ENCODE measurements around the gene USP51. TPM values are rescaled to one million over a fixed set of nuclear protein-coding genes. Genes with fewer than 3 reads are reported as not detected.

USP51 gene
- total RNA-seq, 1 donor from 2014 or later = 2.2 TPM

DNA sequence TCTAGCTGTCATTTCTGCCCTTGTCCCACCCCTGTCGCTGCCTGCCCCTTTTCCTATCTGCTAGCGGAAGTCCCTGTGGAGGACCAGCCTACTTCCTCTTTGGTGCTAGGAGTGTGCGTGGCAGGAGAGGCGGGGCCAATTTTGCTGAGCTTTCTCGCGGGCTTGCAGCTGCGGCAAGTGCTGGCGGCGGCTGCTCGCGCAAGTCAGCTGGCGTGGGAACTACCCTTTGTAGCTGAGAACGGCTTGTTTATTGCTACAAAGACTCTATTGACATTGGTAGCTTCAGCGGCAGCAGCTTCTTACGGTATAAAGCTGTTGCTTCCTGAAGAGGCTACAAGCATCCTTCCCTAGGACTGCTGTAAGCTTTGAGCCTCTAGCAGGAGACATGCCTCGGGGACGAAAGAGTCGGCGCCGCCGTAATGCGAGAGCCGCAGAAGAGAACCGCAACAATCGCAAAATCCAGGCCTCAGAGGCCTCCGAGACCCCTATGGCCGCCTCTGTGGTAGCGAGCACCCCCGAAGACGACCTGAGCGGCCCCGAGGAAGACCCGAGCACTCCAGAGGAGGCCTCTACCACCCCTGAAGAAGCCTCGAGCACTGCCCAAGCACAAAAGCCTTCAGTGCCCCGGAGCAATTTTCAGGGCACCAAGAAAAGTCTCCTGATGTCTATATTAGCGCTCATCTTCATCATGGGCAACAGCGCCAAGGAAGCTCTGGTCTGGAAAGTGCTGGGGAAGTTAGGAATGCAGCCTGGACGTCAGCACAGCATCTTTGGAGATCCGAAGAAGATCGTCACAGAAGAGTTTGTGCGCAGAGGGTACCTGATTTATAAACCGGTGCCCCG lies 37.4 kb downstream of the USP51 start, which contains the start of gene MAGEH1:
MAGEH1 (plus strand) TSS at position 138 of the 843 bp plus-strand sequence; CDS start at position 386, 248 bp downstream.
- H3K36me3 Mint-ChIP-seq (ENCODE audit: low read depth, unreplicated experiment) = no peaks in the 10 kb centered on the region
- H3K4me1 Mint-ChIP-seq (ENCODE audit: low read depth, unreplicated experiment) = peaks cover 3% of the 10 kb centered on the region
- Histone ChIP-seq H3K4me3 (ENCODE audit: insufficient read depth, low read depth, low read length) (peak within 1 kb of the TSS; percentile 80), H3K4me2 (ENCODE audit: low read length) (peak within 1 kb of the TSS; percentile 92), H3K9ac (ENCODE audit: low read length) (peak within 1 kb of the TSS; percentile 89), H3K27me3 (ENCODE audit: insufficient read depth, low read length) (no peaks in the 10 kb centered on the region), H4K20me1 (ENCODE audit: insufficient read depth, low read length) (no peaks in the 10 kb centered on the region), H3K36me3 (ENCODE audit: insufficient read depth, low read length) (no peaks in the 10 kb centered on the region), H3K79me2 (ENCODE audit: insufficient read depth, low read length) (peaks cover 10% of the 10 kb centered on the region), H3K9me3 (ENCODE audit: insufficient read depth, low read depth, low read length) (no peaks in the 10 kb centered on the region), H2AFZ (ENCODE audit: low read depth, low read length) (peak within 1 kb of the TSS; percentile 74), H3K27ac (ENCODE audit: low read depth, low read length) (peak within 1 kb of the TSS; percentile 66), H3K4me1 (ENCODE audit: insufficient read depth, low read length) (no peaks in the 10 kb centered on the region)
- no peak for TF ChIP-seq EZH2 (IDR thresholded peaks at IDR 0.05; ENCODE audit: insufficient read depth, low read length)
- TF ChIP-seq, protein P1, sequence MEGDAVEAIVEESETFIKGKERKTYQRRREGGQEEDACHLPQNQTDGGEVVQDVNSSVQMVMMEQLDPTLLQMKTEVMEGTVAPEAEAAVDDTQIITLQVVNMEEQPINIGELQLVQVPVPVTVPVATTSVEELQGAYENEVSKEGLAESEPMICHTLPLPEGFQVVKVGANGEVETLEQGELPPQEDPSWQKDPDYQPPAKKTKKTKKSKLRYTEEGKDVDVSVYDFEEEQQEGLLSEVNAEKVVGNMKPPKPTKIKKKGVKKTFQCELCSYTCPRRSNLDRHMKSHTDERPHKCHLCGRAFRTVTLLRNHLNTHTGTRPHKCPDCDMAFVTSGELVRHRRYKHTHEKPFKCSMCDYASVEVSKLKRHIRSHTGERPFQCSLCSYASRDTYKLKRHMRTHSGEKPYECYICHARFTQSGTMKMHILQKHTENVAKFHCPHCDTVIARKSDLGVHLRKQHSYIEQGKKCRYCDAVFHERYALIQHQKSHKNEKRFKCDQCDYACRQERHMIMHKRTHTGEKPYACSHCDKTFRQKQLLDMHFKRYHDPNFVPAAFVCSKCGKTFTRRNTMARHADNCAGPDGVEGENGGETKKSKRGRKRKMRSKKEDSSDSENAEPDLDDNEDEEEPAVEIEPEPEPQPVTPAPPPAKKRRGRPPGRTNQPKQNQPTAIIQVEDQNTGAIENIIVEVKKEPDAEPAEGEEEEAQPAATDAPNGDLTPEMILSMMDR (IDR thresholded peaks at IDR 0.05; ENCODE audit: insufficient read depth, low read depth, low read length) = no peak
- H3K9me3 Mint-ChIP-seq (ENCODE audit: unreplicated experiment) = no peaks in the 10 kb centered on the region
- H3K27ac Mint-ChIP-seq (ENCODE audit: unreplicated experiment) = peak within 1 kb of the TSS; percentile 87
- FAIRE-seq (no peak), DNase-seq (ENCODE audit: low read depth) (peak; percentile 70)
- H3K4me3 Mint-ChIP-seq (ENCODE audit: unreplicated experiment) = peak within 1 kb of the TSS; percentile 97
- peaks cover 3% of the 10 kb centered on the region for H3K27me3 Mint-ChIP-seq (ENCODE audit: low read depth, unreplicated experiment)

DNA sequence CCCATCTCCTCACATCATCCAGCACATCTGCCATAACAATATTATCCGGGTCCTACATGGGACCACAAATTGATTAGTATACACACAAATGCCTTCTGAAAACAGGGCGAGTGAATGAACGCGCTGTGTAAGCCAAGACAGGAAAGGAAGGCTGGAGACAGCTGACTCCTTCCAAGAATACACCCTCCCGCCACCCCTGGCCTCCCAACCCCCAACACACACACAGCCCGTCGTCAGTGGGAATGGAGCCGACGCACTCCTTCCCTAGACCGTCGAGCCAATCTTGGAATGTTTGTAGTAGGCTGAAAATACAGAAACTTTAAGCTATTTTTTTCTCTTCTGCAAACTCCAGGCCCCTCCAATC lies 38.0 kb downstream of the USP51 start:
- FAIRE-seq (no peak), DNase-seq (ENCODE audit: low read depth) (no peak)
- TF ChIP-seq EZH2 (IDR thresholded peaks at IDR 0.05; ENCODE audit: insufficient read depth, low read length) = no peak
- TF ChIP-seq, protein P1 (IDR thresholded peaks at IDR 0.05; ENCODE audit: insufficient read depth, low read depth, low read length) = no peak
- Histone ChIP-seq H3K4me2 (ENCODE audit: low read length) (peak overlapping the region; percentile 92), H3K4me3 (ENCODE audit: insufficient read depth, low read depth, low read length) (peak overlapping the region; percentile 80), H2AFZ (ENCODE audit: low read depth, low read length) (peak overlapping the region; percentile 74), H3K27me3 (ENCODE audit: insufficient read depth, low read length) (no peaks in the 10 kb centered on the region), H3K4me1 (ENCODE audit: insufficient read depth, low read length) (no peaks in the 10 kb centered on the region), H3K9me3 (ENCODE audit: insufficient read depth, low read depth, low read length) (no peaks in the 10 kb centered on the region), H3K27ac (ENCODE audit: low read depth, low read length) (no peak overlapping the region), H4K20me1 (ENCODE audit: insufficient read depth, low read length) (no peaks in the 10 kb centered on the region), H3K9ac (ENCODE audit: low read length) (peak overlapping the region; percentile 89), H3K79me2 (ENCODE audit: insufficient read depth, low read length) (peaks cover 10% of the 10 kb centered on the region), H3K36me3 (ENCODE audit: insufficient read depth, low read length) (no peaks in the 10 kb centered on the region)
- Mint-ChIP-seq H3K4me3 (ENCODE audit: unreplicated experiment) (peak overlapping the region; percentile 97), H3K4me1 (ENCODE audit: low read depth, unreplicated experiment) (peaks cover 3% of the 10 kb centered on the region), H3K27ac (ENCODE audit: unreplicated experiment) (peak overlapping the region; percentile 59), H3K9me3 (ENCODE audit: unreplicated experiment) (no peaks in the 10 kb centered on the region), H3K27me3 (ENCODE audit: low read depth, unreplicated experiment) (peaks cover 3% of the 10 kb centered on the region), H3K36me3 (ENCODE audit: low read depth, unreplicated experiment) (no peaks in the 10 kb centered on the region)

DNA sequence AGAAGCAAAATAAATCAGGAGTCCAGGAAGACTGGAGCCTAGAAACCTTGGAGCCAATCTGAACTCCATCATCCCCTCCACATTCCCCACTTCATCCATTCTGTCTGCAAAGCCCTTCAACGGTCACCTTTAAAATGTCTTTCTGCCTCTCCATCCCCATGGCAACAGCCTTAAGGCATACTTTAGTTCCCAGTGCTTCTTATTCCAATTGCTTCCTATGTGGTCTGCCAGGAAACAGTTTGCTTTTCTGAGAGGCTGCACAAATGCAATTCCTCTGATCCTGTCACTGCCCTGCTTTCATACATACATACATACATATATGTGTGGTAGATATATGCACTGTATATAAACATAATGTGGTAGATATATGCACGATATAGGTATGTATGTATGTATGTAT lies 38.5 kb downstream of the USP51 start:
- Mint-ChIP-seq H3K27me3 (ENCODE audit: low read depth, unreplicated experiment) (peaks cover 6% of the 10 kb centered on the region), H3K27ac (ENCODE audit: unreplicated experiment) (no peak overlapping the region), H3K4me3 (ENCODE audit: unreplicated experiment) (no peak overlapping the region), H3K9me3 (ENCODE audit: unreplicated experiment) (no peaks in the 10 kb centered on the region), H3K36me3 (ENCODE audit: low read depth, unreplicated experiment) (no peaks in the 10 kb centered on the region), H3K4me1 (ENCODE audit: low read depth, unreplicated experiment) (peaks cover 3% of the 10 kb centered on the region)
- Histone ChIP-seq H3K36me3 (ENCODE audit: insufficient read depth, low read length) (no peaks in the 10 kb centered on the region), H3K27me3 (ENCODE audit: insufficient read depth, low read length) (no peaks in the 10 kb centered on the region), H3K4me1 (ENCODE audit: insufficient read depth, low read length) (no peaks in the 10 kb centered on the region), H3K4me2 (ENCODE audit: low read length) (peak overlapping the region; percentile 92), H3K9ac (ENCODE audit: low read length) (peak overlapping the region; percentile 89), H3K9me3 (ENCODE audit: insufficient read depth, low read depth, low read length) (no peaks in the 10 kb centered on the region), H2AFZ (ENCODE audit: low read depth, low read length) (no peak overlapping the region), H3K27ac (ENCODE audit: low read depth, low read length) (no peak overlapping the region), H3K4me3 (ENCODE audit: insufficient read depth, low read depth, low read length) (no peak overlapping the region), H4K20me1 (ENCODE audit: insufficient read depth, low read length) (no peaks in the 10 kb centered on the region), H3K79me2 (ENCODE audit: insufficient read depth, low read length) (peaks cover 10% of the 10 kb centered on the region)
- DNase-seq (ENCODE audit: low read depth) (no peak), FAIRE-seq (no peak)
- TF ChIP-seq, protein P1 (IDR thresholded peaks at IDR 0.05; ENCODE audit: insufficient read depth, low read depth, low read length) = no peak
- no peak for TF ChIP-seq EZH2 (IDR thresholded peaks at IDR 0.05; ENCODE audit: insufficient read depth, low read length)
